Osteocyte (in vitro differentiated cells): ENCODE results near the gene OPTN. TPM values are rescaled to one million over a fixed set of nuclear protein-coding genes. Genes with fewer than 3 reads are reported as not detected.

Source experiments
- DNase-seq: peaks from one replicate; pipeline ENCODE4 v3.0.0; 2021; ENCODE audit warnings: mixed read lengths; ENCODE audit not compliant: unreplicated experiment; ENCODE audit errors: extremely low spot score
- H3K27ac Mint-ChIP-seq: one replicate; pipeline ENCODE4 v1.8.0; 2021; ENCODE audit warnings: mild to moderate bottlenecking, mixed read lengths; ENCODE audit not compliant: unreplicated experiment
- H3K27me3 Mint-ChIP-seq: one replicate; pipeline ENCODE4 v1.8.0; 2021; ENCODE audit warnings: mixed read lengths; ENCODE audit not compliant: unreplicated experiment
- H3K36me3 Mint-ChIP-seq: one replicate; pipeline ENCODE4 v1.8.0; 2021; ENCODE audit warnings: mixed read lengths; ENCODE audit not compliant: unreplicated experiment
- H3K4me1 Mint-ChIP-seq: one replicate; pipeline ENCODE4 v1.8.0; 2021; ENCODE audit warnings: mixed read lengths; ENCODE audit not compliant: unreplicated experiment
- H3K4me3 Mint-ChIP-seq: one replicate; pipeline ENCODE4 v1.8.0; 2021; ENCODE audit warnings: mild to moderate bottlenecking, moderate library complexity, mixed read lengths; ENCODE audit not compliant: unreplicated experiment
- H3K9me3 Mint-ChIP-seq: one replicate; pipeline ENCODE4 v1.8.0; 2021; ENCODE audit warnings: mixed read lengths; ENCODE audit not compliant: unreplicated experiment
- CTCF ChIP-seq: fragments of 200-600 bp; sonication (generic); IDR thresholded peaks from 2 replicates; pipeline ENCODE4 v1.5.0; 2021; ENCODE audit warnings: antibody characterized with exemption, mild to moderate bottlenecking, moderate library complexity
- total RNA-seq: library from RNA; stranded (reverse); gene quantifications from 2 replicates; pipeline ENCODE4 v1.2.1, GENCODE V29; 2021

OPTN gene
- total RNA-seq, 1 donor from 2014 or later, result 107 TPM

DNA sequence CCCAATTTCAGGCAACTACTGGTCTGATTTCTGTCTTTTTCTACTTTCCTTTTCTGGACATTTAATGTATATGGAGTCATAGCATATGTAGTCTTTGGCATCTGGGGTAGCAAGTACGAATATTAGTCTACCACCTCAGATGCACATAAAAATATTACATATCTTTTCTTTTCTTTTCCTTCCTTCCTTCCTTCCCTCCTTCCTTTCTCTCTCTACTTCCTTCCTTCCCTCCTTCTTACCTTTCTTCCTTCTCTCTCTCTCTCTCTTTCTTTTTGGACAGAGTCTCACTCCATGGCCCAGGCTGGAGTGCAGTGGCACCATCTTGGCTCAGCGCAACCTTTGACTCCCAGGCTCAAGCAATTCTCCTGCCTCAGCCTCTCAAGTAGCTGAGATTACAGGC lies 4.0 kb upstream of the OPTN start:
- no peaks in the 10 kb centered on the region for H3K27me3 Mint-ChIP-seq
- no peak for DNase-seq
- TF ChIP-seq CTCF, result no peak
- no peaks in the 10 kb centered on the region for H3K9me3 Mint-ChIP-seq
- H3K27ac Mint-ChIP-seq, result no peak overlapping the region
- peaks cover 1% of the 10 kb centered on the region for H3K36me3 Mint-ChIP-seq
- no peak overlapping the region for H3K4me3 Mint-ChIP-seq
- peaks cover 35% of the 10 kb centered on the region for H3K4me1 Mint-ChIP-seq

DNA sequence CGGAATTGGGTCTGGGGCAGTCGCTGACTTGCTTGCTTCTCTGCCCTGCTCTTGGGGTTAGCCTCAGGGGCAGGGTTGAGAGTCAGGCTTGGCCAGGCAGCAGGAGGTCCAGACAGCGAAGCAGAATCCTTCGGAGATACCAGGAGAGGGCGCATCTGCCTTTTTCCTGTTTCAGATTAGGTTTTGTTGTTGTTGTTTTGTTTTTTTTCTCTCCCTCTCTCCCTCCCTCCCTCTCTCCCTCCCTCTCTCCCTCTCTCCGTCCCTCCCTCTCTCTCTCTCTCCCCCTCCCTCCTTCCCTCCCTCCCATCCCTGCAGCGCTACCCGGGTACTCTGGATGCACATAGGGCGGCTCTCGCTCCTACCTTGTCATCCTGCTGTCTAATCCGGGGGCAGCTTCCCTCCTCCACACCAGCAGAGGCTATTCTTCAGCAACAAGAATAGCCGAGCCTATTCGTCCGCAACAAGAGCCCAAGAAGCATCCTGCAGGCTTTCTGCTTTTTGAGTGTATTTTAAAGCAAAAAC lies 758 bp upstream of the OPTN start:
- H3K27ac Mint-ChIP-seq, result peak overlapping the region; percentile 92
- H3K36me3 Mint-ChIP-seq, result peaks cover 10% of the 10 kb centered on the region
- H3K4me3 Mint-ChIP-seq, result peak overlapping the region; percentile 86
- no peaks in the 10 kb centered on the region for H3K9me3 Mint-ChIP-seq
- no peaks in the 10 kb centered on the region for H3K27me3 Mint-ChIP-seq
- DNase-seq, result no peak
- peak; percentile 35 for TF ChIP-seq CTCF
- H3K4me1 Mint-ChIP-seq, result peaks cover 37% of the 10 kb centered on the region

DNA sequence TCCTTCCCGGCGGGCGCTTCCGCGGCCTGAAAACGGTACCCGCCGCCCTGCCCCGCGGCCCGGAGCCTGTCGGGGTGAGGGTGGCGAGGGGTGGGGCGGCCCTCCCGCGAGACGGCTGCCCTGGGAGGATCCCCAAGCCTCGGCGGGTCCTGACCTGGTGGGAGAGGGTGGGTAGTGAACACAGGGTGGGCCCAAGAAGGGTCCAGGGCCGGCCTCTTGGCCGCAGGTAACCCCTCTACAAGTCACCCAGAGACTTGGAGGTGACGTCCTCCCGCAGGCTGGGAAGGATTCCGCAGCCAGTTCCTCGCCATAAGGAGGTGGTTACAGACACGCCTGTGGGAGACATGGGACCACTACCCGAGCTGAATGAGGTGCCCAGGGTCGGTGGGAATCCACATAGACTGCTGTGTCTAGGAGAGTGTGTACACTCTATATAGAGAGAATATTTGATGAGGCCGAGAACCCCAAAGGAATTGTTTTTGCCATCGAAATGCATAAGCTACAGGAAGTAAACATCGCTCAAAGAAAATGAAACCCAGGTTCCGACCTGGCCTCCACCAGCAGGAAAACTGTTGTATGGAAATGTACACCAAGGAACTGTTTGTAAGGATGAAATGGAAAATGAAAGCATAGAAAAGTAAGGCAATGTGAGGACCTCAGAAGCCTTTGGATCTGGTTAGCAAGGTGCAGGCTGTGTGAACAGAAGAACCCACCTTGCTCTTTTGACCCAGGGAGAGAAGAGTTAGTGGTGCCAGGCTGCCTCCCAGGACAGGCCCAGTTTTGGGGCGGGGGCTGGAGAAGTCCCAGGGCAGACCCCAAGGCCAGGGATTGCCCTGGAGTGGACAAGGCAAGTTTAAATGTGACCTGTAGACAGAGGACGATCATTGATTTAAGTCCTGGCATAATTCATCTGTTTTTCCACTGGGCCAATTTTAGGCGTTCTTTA lies 659 bp downstream of the OPTN start:
- Mint-ChIP-seq H3K9me3 (no peaks in the 10 kb centered on the region), H3K27ac (peak overlapping the region; percentile 95), H3K36me3 (peaks cover 12% of the 10 kb centered on the region), H3K4me3 (peak overlapping the region; percentile 86), H3K27me3 (no peaks in the 10 kb centered on the region), H3K4me1 (peaks cover 39% of the 10 kb centered on the region)
- no peak for DNase-seq
- TF ChIP-seq CTCF, result no peak

DNA sequence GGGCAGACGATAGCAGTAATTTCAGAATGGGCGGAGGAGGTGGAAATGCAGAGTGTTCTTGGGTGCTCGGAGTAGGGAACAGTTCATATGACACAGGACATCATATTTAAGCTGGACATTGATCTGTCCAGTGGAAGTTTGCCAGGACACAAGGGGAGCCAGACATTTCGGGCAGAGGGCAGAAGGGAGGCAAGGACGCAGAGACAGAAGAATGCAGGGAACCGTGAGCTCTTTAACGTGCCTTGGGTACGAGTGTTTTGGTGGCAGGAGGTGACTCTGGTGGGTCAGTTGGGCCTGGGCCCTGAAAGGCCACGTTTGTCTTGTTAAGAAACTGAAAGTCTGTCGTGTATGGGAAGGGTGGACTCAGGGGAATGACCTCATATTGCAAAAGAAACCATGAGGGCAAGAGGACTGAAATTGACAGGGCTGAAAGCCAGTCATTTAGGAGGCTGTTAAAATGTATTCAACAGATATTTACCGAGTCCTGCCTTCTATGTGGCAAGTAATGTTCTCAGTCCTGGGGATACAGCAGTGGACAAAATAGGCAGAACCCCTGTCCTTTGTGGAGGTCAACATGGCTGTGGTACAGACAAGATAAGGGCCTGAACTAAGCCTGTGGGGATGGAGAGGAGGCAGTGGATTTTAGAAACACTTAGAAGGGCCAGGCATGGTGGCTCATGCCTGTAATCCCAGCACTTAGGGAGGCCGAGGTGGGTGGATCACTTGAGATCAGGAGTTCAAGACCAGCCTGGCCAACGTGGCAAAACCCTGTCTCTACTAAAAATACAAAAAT lies 2.2 kb downstream of the OPTN start:
- peak overlapping the region; percentile 80 for H3K27ac Mint-ChIP-seq
- no peak for TF ChIP-seq CTCF
- peaks cover 42% of the 10 kb centered on the region for H3K4me1 Mint-ChIP-seq
- DNase-seq, result no peak
- H3K4me3 Mint-ChIP-seq, result peak overlapping the region; percentile 53
- peaks cover 14% of the 10 kb centered on the region for H3K36me3 Mint-ChIP-seq
- H3K9me3 Mint-ChIP-seq, result no peaks in the 10 kb centered on the region
- no peaks in the 10 kb centered on the region for H3K27me3 Mint-ChIP-seq
